Spinal cord (tissue), 10 donors: ENCODE results near the gene ATIC. TPM values are rescaled to one million over a fixed set of nuclear protein-coding genes. Genes with fewer than 3 reads are reported as not detected.

Experiments used
- DNase-seq, 6 donors: peaks; one replicate each; pipeline versions ENCODE4 v3.0.0 to v3.0.0-alpha.2; 2013 to 2015; ENCODE audit warnings: low spot score in 6 of 6, low read depth in 4 of 6
- H3K27ac ChIP-seq: one replicate; pipeline ENCODE4 v1.5.1; 2013; ENCODE audit warnings: low read depth, low read length, control low read depth
- H3K27me3 ChIP-seq: one replicate; pipeline ENCODE4 v1.6.1; 2013; ENCODE audit warnings: low read length; ENCODE audit not compliant: control insufficient read depth, insufficient read depth
- H3K36me3 ChIP-seq: one replicate; pipeline ENCODE4 v1.6.1; 2013; ENCODE audit warnings: low read length; ENCODE audit not compliant: control insufficient read depth, insufficient read depth
- H3K4me1 ChIP-seq: one replicate; pipeline ENCODE4 v1.6.1; 2013; ENCODE audit warnings: low read length; ENCODE audit not compliant: control insufficient read depth, insufficient read depth
- H3K4me3 ChIP-seq: one replicate; pipeline ENCODE4 v1.5.1; 2013; ENCODE audit warnings: low read depth, low read length, control low read depth
- H3K9me3 ChIP-seq: one replicate; pipeline ENCODE4 v1.6.1; 2013; ENCODE audit warnings: low read length; ENCODE audit not compliant: control insufficient read depth, insufficient read depth
- WGBS: methylation state at CpG from one replicate; pipeline ENCODE4 v1.1.5; 2013; ENCODE audit warnings: missing lambda C conversion rate; ENCODE audit not compliant: insufficient coverage; 5-methylcytosine and 5-hydroxymethylcytosine counted together
- polyA plus RNA-seq, 2 donors: library from polyadenylated mRNA; unstranded; fragments of 120-200 nt; gene quantifications; one replicate each; pipeline ENCODE4 v1.2.1, GENCODE V29; 2013; ENCODE audit not compliant: insufficient read length in 2 of 2
- total RNA-seq, 2 donors: library from RNA; depleted of rRNA in 1 of 2; stranded (reverse); fragments of 120-200 nt in 1 of 2; fragments of >200 nt in 1 of 2; gene quantifications; one replicate each; pipeline versions ENCODE4 v1.2.3 to v1.2.4, GENCODE V29; 2013 to 2014
- donor health status: healthy.

Gene ATIC
- total and polyA plus RNA-seq, 4 donors, result 28.6 to 61.6 (median 43.8) TPM

GRCh38 chr2:215275824-215276223 lies 36.0 kb upstream of the ATIC start:
- WGBS, result 100% methylated on average over 2 of the region's 4 CpGs
- Histone ChIP-seq H3K36me3 (no peaks in the 10 kb centered on the region), H3K9me3 (no peaks in the 10 kb centered on the region), H3K4me1 (no peaks in the 10 kb centered on the region), H3K27me3 (no peaks in the 10 kb centered on the region), H3K4me3 (no peak overlapping the region), H3K27ac (no peak overlapping the region)
- DNase-seq, result no peak

GRCh38 chr2:215277944-215278343 lies 33.9 kb upstream of the ATIC start:
- WGBS, result 75% methylated on average over 1 of the region's 3 CpGs
- no peaks in the 10 kb centered on the region for H3K36me3 ChIP-seq
- H3K4me1 ChIP-seq, result no peaks in the 10 kb centered on the region
- no peak overlapping the region for H3K4me3 ChIP-seq
- no peaks in the 10 kb centered on the region for H3K9me3 ChIP-seq
- DNase-seq, result no peak
- no peak overlapping the region for H3K27ac ChIP-seq
- no peaks in the 10 kb centered on the region for H3K27me3 ChIP-seq

GRCh38 chr2:215280326-215280725 lies 31.5 kb upstream of the ATIC start:
- DNase-seq, result no peak
- no peaks in the 10 kb centered on the region for H3K27me3 ChIP-seq

GRCh38 chr2:215283221-215283620 lies 28.6 kb upstream of the ATIC start:
- Histone ChIP-seq H3K9me3 (no peaks in the 10 kb centered on the region), H3K27me3 (no peaks in the 10 kb centered on the region), H3K36me3 (no peaks in the 10 kb centered on the region), H3K4me3 (no peak overlapping the region), H3K4me1 (no peaks in the 10 kb centered on the region), H3K27ac (no peak overlapping the region)
- DNase-seq, result no peak
- WGBS, result no CpG with 5 or more reads among the region's 1 CpG

More at GRCh38 chr2:215280326-215280725, 31.5 kb upstream of the ATIC start:
- Histone ChIP-seq H3K36me3 (no peaks in the 10 kb centered on the region), H3K27ac (no peak overlapping the region), H3K9me3 (no peaks in the 10 kb centered on the region), H3K4me3 (no peak overlapping the region), H3K4me1 (no peaks in the 10 kb centered on the region)

GRCh38 chr2:215286309-215286708 lies 25.6 kb upstream of the ATIC start:
- no peaks in the 10 kb centered on the region for H3K4me1 ChIP-seq
- H3K4me3 ChIP-seq, result no peak overlapping the region
- no peaks in the 10 kb centered on the region for H3K9me3 ChIP-seq
- no peak for DNase-seq
- H3K27ac ChIP-seq, result no peak overlapping the region
- no peaks in the 10 kb centered on the region for H3K36me3 ChIP-seq
- no peaks in the 10 kb centered on the region for H3K27me3 ChIP-seq
- 93% methylated on average over 2 of the region's 2 CpGs for WGBS

GRCh38 chr2:215288112-215288815 lies 23.6 kb upstream of the ATIC start:
- no peak for DNase-seq
- Histone ChIP-seq H3K4me1 (no peaks in the 10 kb centered on the region), H3K36me3 (no peaks in the 10 kb centered on the region), H3K27ac (no peak overlapping the region), H3K4me3 (no peak overlapping the region), H3K9me3 (no peaks in the 10 kb centered on the region), H3K27me3 (no peaks in the 10 kb centered on the region)
- 100% methylated on average over 2 of the region's 6 CpGs for WGBS

- no peaks in the 10 kb centered on the region for H3K36me3 ChIP-seq
- WGBS, result 85% methylated on average over 2 of the region's 3 CpGs
These were observed 20.8 kb upstream of the ATIC start for GRCh38 chr2:215290980-215291599.

GRCh38 chr2:215293879-215294278 lies 18.0 kb upstream of the ATIC start:
- no peaks in the 10 kb centered on the region for H3K4me1 ChIP-seq
- H3K27ac ChIP-seq, result no peak overlapping the region
- H3K9me3 ChIP-seq, result no peaks in the 10 kb centered on the region
- no peak for DNase-seq
- H3K27me3 ChIP-seq, result no peaks in the 10 kb centered on the region
- no peaks in the 10 kb centered on the region for H3K36me3 ChIP-seq
- H3K4me3 ChIP-seq, result no peak overlapping the region
- 90% methylated on average over 2 of the region's 4 CpGs for WGBS

More at GRCh38 chr2:215290980-215291599, 20.8 kb upstream of the ATIC start:
- H3K9me3 ChIP-seq, result no peaks in the 10 kb centered on the region
- H3K4me1 ChIP-seq, result no peaks in the 10 kb centered on the region
- no peaks in the 10 kb centered on the region for H3K27me3 ChIP-seq
- no peak overlapping the region for H3K4me3 ChIP-seq
- H3K27ac ChIP-seq, result no peak overlapping the region
- no peak for DNase-seq

- Histone ChIP-seq H3K27me3 (no peaks in the 10 kb centered on the region), H3K9me3 (no peaks in the 10 kb centered on the region), H3K4me1 (no peaks in the 10 kb centered on the region), H3K4me3 (no peak overlapping the region), H3K36me3 (no peaks in the 10 kb centered on the region), H3K27ac (no peak overlapping the region)
- no peak for DNase-seq
- WGBS, result 83% methylated on average over 2 of the region's 6 CpGs
These were observed 12.5 kb upstream of the ATIC start for GRCh38 chr2:215299337-215299859.

- WGBS, result no CpG with 5 or more reads among the region's 2 CpGs
- no peak for DNase-seq
These were observed 9.9 kb upstream of the ATIC start for GRCh38 chr2:215301994-215302393.

More at GRCh38 chr2:215301994-215302393, 9.9 kb upstream of the ATIC start:
- H3K27ac ChIP-seq, result no peak overlapping the region
- no peak overlapping the region for H3K4me3 ChIP-seq
- H3K4me1 ChIP-seq, result no peaks in the 10 kb centered on the region
- H3K36me3 ChIP-seq, result no peaks in the 10 kb centered on the region
- no peaks in the 10 kb centered on the region for H3K27me3 ChIP-seq
- no peaks in the 10 kb centered on the region for H3K9me3 ChIP-seq
